HG03108 (cell line): Measurements from ENCODE around the gene STYXL2.

ENCODE experiments used
- ATAC-seq: cut with Tn5 transposase; IDR thresholded peaks from one replicate; pipeline ENCODE4 v1.9.1; 2021; ENCODE audit warnings: moderate library complexity; ENCODE audit not compliant: unreplicated experiment

Gene STYXL2

DNA sequence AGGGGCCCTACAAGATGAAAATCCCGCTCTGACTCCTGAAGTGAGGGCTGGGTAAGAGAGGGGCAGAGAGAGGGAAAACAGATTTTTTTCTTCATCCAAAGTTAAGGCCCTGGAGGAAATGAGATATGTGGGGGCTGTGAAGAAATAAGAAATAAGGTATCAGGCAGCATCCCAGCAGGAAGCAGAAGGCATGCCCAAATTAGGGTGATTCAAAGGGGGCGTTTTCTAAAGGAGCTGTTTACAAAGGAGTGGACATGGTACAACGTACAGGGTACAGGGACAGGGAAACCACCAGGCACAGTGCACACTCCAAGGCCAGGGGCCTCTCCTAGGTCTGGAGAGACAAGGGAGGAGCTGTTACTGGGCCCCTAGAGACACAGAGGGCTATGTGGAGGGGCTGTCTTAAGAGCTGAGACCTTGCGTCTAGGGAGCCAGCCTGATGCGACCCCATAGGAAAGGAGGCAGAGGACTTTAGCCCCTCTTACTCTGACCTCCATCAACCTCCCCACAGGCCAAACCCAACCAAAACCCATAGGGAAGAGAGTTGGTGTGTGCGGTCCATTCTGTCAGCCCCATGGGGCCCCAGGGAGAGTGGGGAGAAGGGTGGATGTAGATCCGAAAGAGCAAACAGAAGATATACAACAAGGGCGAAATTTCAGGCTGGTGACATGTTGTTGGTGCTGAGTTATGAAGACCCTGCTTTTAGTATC lies 38.6 kb downstream of the STYXL2 start:
- ATAC-seq, result no peak

DNA sequence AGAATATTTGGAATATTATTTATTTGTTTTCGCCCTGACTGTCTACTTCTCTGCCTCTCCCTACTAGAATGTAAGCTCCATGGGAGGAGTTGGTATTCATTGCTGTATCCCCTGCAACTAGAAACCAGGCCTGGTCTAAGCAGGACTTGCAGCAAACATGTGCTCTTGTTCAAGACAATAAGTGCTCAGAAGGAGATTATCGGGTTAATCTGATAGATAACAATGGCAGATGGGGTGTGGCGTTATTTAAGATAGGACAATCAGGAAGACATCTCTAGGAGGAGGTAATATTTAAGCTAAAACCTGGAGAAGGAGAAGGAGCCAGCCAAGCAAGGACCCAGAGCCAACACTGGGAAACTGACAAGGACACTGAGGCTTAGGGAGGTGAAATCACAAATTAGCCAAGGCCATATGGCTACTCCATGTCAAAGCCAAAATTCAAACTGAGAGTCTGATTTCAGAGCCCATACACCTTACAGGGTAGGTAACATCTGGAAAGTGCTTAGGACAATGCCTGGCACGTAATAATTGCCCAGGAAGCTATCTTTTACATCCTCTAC lies 41.5 kb downstream of the STYXL2 start:
- no peak for ATAC-seq

GRCh38 chr1:167136191-167136614 lies 42.3 kb downstream of the STYXL2 start:
- no peak for ATAC-seq

DNA sequence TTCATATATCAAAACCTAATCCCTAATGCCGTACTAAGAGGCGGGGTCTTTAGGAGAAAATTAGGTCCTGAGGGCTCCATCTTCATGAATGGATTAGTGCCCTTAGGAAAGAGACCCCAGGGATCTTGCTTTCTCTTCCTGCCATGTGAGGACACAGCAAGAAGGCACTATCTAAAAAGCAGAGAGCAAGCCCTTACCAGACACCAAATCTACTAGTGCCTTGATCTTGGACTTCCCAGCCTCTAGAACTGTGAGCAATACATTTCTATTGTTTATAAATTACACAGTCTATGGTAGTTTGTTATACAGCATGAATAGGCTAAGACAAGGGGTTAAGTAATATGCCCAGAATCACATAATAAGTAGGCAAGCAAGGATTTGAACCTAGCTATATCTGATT lies 42.9 kb downstream of the STYXL2 start:
- no peak for ATAC-seq

- ATAC-seq, result no peak
These were observed 43.5 kb downstream of the STYXL2 start for GRCh38 chr1:167137332-167137781.

GRCh38 chr1:167137793-167138510 lies 44.1 kb downstream of the STYXL2 start:
- ATAC-seq, result no peak

- no peak for ATAC-seq
These were observed 44.8 kb downstream of the STYXL2 start for GRCh38 chr1:167138703-167139102.

- no peak for ATAC-seq
These were observed 48.1 kb downstream of the STYXL2 start for GRCh38 chr1:167141963-167142362.
